DMS53 treated with DMSO at 0.1 percent for 48 hours (cell line): Measurements from ENCODE around the gene TASP1.
"Not testable (repeated sequence)": the region's sequence is repeated elsewhere in the genome, so short reads cannot be mapped to it uniquely, and the experiment has no call there.

Experiments
- DNase-seq: peaks from one replicate; lab custom pipeline; 2025; ENCODE audit not compliant: unreplicated experiment; lab: John Stamatoyannopoulos, UW

TASP1 gene

GRCh38 chr20:13403453-13403852 is 235.3 kb downstream of the TASP1 start:
- DNase-seq = no peak

GRCh38 chr20:13402986-13403385 is 235.7 kb downstream of the TASP1 start:
- no peak for DNase-seq

DNA sequence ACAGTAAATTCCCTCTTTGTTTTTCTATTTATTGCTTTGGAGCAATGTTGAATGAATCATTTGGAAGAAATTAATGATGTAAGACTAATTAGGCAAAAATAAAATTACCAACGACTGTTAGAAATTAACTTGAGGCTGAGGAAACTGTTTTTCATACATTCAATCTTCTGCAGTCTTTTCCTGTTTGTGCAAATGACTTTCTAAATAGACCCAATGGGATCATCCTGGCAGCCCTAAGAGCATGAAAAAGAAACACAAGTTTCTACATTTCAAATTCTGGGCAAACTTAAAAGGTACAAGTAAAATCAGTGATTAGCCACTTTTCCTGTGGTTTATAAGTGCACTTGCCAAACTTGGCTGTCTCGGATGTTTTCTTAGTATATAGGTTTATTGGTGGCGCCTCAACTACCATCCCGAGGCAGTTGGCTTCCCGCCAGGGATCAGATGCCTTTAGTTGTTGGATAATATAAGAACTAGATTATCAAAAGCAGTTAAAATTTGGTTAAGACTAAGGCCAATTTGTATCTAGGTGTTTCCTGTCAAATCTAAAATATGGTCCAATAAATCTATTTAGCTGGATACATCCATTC is 236.5 kb downstream of the TASP1 start:
- no peak for DNase-seq

DNA sequence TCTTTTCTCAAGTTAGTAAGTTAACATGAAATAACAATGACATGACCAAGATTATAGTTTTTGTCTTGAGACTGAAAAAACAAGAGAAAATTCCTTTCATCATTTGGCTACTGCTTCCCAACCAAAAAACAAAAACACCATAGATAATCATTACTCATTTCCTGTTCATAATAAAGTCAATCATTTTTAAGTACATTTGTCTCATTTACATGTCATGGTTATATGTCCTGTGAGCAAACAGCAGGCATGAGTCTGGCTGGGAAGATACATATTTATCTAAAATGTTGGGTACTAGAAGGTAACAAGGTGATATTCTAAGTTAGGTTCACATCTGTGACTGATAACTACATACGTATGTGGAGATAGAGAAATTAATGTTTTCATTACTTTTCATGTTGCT is 237.1 kb downstream of the TASP1 start:
- DNase-seq = no peak

DNA sequence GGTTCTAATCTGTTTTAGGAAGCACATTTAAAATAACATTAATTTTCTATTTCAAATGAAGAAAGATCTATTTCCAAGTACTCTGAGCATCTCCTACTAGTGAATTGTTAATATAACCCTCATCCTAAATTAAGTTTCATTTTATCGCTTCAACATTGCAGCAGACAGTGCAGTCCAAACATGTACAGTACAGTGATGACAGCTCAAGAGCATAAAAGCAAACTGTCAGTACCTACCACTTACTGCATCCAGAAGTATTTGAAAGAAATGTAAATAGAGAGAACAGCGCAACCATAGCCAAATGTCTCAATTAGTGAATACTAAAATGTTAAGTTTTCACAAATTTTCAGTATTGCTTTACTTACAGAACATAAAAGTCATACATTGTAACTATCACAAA is 238.3 kb downstream of the TASP1 start:
- no peak for DNase-seq

DNA sequence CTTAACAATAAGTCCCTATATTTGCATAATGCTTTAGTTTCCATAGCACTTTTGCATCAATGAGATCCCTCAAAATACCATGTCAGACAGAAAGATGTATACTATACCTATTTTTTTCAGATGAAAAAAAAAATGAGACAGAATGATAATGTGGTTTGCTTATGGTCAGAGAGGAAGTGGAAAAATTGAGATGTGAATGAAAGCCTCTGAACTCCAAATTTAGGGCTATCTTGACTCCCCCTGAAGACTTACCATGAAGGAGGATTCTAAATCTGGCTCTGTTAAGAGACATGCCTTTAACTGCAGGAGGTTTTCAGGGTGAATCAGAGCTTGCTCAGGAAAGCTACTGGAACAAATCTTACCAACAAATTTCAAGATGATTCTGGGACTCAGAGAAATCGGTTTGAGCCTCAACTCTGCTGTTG is 241.4 kb downstream of the TASP1 start:
- no peak for DNase-seq

DNA sequence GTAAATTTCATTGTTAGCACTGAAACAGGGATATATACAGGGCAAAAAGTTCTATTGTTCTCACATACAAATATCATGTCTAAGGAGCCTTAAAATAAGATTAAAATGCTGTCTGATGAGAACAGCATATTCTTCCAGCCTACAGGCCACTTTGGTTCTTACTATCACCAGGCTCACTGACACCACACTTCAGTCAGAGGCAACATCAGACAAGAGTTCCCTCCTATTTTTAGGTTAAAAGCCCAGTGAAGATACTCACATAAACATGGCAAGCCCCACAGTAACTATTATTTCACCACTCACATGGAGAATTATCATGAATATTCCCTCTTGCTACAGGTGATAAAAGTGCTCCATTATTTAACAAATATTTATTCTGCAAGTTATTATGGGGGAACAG is 241.9 kb downstream of the TASP1 start:
- DNase-seq = no peak

GRCh38 chr20:13396022-13396421 is 242.7 kb downstream of the TASP1 start:
- DNase-seq = no peak

GRCh38 chr20:13395232-13395631 is 243.5 kb downstream of the TASP1 start:
- no peak for DNase-seq

- DNase-seq = no peak
These were observed 246.3 kb downstream of the TASP1 start for GRCh38 chr20:13392391-13392790.

DNA sequence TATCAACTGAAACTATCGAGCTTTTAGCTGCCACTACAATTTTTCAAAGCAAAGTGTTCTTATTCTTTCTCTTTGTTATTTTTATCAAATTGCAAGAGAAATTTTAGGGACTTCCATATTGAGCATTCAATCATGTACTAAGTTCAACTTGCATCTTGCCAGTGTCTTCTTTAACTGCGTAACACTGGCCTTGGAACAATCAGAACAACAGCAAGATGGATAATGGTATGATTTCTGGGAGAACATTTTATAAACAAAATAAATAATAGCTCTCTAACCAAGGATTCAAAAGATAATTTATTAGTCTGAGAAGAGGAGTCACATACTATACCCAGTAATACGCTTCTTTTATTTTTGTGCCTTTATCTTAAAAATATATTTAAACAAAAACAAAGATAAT is 249.6 kb downstream of the TASP1 start:
- no peak for DNase-seq

- DNase-seq = no peak
These were observed 254.6 kb downstream of the TASP1 start for GRCh38 chr20:13384132-13384531.

GRCh38 chr20:13382786-13383185 is 255.9 kb downstream of the TASP1 start:
- no peak for DNase-seq

DNA sequence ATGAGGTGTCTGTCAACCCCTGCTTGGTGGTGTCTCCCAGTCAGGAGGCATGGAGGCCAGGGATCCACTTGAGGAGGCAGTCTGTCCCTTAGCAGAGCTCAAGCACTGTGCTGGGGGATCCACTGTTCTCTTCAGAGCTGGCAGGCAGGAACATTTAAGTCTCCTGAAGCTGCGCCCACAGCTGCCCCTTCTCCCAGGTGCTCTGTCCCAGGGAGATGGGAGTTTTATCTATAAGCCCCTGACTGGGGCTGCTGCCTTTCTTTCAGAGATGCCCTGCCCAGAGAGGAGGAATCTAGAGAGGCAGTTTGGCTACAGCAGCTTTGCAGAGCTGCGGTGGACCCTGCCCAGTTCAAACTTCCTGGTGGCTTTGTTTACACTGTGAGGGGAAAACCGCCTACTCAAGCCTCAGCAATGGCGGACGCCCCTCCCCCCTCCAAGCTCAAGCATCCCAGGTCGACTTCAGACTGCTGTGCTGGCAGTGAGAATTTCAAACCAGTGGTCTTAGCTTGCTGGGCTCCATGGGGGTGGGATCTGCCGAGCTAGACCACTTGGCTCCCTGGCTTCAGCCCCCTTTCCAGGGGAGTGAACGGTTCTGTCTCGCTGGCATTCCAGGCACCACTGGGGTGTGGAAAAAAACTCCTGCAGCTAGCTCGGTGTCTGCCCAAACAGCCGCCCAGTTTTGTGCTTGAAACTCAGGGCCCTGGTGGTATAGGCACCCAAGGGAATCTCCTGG is 258.1 kb downstream of the TASP1 start:
- DNase-seq = not testable (repeated sequence)

GRCh38 chr20:13373400-13373799 is 265.3 kb downstream of the TASP1 start:
- no peak for DNase-seq

- DNase-seq = no peak
These were observed 274.2 kb downstream of the TASP1 start for GRCh38 chr20:13364278-13365170.

GRCh38 chr20:13363473-13363872 is 275.3 kb downstream of the TASP1 start:
- no peak for DNase-seq

DNA sequence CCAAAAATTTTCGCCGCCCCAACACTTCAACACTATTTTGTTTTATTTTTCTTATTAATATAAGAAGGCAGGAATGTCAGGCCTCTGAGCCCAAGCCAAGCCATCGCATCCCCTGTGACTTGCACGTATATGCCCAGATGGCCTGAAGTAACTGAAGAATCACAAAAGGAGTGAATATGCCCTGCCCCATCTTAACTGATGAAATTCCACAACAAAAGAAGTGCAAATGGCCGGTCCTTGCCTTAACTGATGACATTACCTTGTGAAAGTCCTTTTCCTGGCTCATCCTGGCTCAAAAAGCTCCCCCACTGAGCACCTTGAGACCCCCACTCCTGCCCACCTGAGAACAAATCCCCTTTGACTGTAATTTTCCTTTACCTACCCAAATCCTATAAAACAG is 276.6 kb downstream of the TASP1 start:
- DNase-seq = not testable (repeated sequence)

GRCh38 chr20:13358936-13359335 is 279.8 kb downstream of the TASP1 start:
- not testable (repeated sequence) for DNase-seq

DNA sequence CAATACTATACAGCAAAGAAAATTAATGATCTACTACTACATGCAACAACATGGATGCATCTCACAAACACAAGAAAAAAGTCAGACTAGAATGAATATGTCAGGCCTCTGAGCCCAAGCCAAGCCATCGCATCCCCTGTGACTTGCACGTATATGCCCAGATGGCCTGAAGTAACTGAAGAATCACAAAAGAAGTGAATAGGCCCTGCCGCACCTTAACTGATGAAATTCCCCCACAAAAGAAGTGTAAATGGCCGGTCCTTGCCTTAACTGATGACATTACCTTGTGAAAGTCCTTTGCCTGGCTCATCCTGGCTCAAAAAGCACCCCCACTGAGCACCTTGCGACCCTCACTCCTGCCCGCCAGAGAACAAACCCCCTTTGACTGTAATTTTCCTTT is 280.9 kb downstream of the TASP1 start:
- not testable (repeated sequence) for DNase-seq

- no peak for DNase-seq
These were observed 282.1 kb downstream of the TASP1 start for GRCh38 chr20:13356591-13356990.

DNA sequence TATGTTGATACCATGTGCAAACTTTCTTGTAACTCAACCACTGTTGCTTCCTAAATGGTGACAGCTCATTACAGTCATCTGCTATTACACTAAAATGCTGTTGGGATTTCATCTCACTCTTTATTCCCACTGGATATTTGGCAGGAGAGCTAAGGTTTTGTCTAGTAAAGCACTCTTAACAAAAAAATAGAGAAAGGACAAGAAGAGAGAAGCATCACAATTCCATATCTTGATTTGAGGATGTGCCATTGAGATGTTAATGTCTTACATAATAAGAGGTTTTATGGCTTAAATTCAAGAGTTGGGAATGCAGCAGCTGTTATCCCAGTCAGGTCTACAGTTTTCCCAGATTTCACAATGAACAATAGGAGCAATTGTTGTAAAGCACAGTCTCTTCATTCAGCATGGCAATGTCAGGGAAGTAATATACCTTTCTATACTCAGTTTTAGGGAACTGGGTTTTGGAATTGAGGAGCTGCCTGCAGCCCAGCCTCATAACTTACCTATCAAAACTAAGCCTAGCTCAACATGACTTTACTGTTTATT is 282.7 kb downstream of the TASP1 start:
- DNase-seq = no peak
